ENCODE results near the gene CDHR5.

CDHR5 gene

GRCh38 chr11:638631-639331, 14.0 kb upstream of the CDHR5 start:
- FAIRE-seq (no peak), DNase-seq (ENCODE audit: insufficient read length, low spot score) (no peak)
- no peak for TF ChIP-seq POLR2A (IDR thresholded peaks at IDR 0.05; ENCODE audit: low read depth, low read length)

GRCh38 chr11:637593-638521, 13.1 kb upstream of the CDHR5 start:
- DNase-seq (ENCODE audit: insufficient read length, low spot score) (no peak), FAIRE-seq (no peak)
- TF ChIP-seq POLR2A (IDR thresholded peaks at IDR 0.05; ENCODE audit: low read depth, low read length), result no peak

GRCh38 chr11:637333-637592, 12.5 kb upstream of the CDHR5 start:
- DNase-seq (ENCODE audit: insufficient read length, low spot score) (no peak), FAIRE-seq (no peak)
- TF ChIP-seq POLR2A (IDR thresholded peaks at IDR 0.05; ENCODE audit: low read depth, low read length), result no peak

- FAIRE-seq, result no peak
- TF ChIP-seq POLR2A (IDR thresholded peaks at IDR 0.05; ENCODE audit: low read depth, low read length), result no peak
- no peak for DNase-seq (ENCODE audit: insufficient read length, low spot score)
These were observed 12.0 kb upstream of the CDHR5 start, which contains the start of gene DRD4 for GRCh38 chr11:636511-637332. Gene DRD4 (plus strand): TSS chr11:637269. CDS start chr11:637305, 36 bp downstream.

GRCh38 chr11:635945-636510, 11.3 kb upstream of the CDHR5 start:
- no peak for TF ChIP-seq POLR2A (IDR thresholded peaks at IDR 0.05; ENCODE audit: low read depth, low read length)
- DNase-seq (ENCODE audit: insufficient read length, low spot score) (no peak), FAIRE-seq (no peak)

GRCh38 chr11:630871-631270, 6.1 kb upstream of the CDHR5 start:
- no peak for TF ChIP-seq POLR2A (IDR thresholded peaks at IDR 0.05; ENCODE audit: low read depth, low read length)
- DNase-seq (ENCODE audit: insufficient read length, low spot score), result no peak
- no peak for FAIRE-seq

GRCh38 chr11:629237-629583, 4.5 kb upstream of the CDHR5 start:
- FAIRE-seq, result no peak
- TF ChIP-seq POLR2A (IDR thresholded peaks at IDR 0.05; ENCODE audit: low read depth, low read length), result no peak
- no peak for DNase-seq (ENCODE audit: insufficient read length, low spot score)

- FAIRE-seq (no peak), DNase-seq (ENCODE audit: insufficient read length, low spot score) (no peak)
- TF ChIP-seq POLR2A (IDR thresholded peaks at IDR 0.05; ENCODE audit: low read depth, low read length), result no peak
These were observed 3.3 kb upstream of the CDHR5 start for GRCh38 chr11:628056-628455.

- no peak for DNase-seq (ENCODE audit: insufficient read length, low spot score)
- no peak for TF ChIP-seq POLR2A (IDR thresholded peaks at IDR 0.05; ENCODE audit: low read depth, low read length)
- FAIRE-seq, result no peak
These were observed 2.5 kb upstream of the CDHR5 start for GRCh38 chr11:627308-627576.

GRCh38 chr11:626475-627307, 1.9 kb upstream of the CDHR5 start, which contains the start of gene SCT:
Gene SCT (minus strand): TSS chr11:627181. CDS start chr11:627143, 38 bp downstream.
- DNase-seq (ENCODE audit: insufficient read length, low spot score) (no peak), FAIRE-seq (no peak)
- no peak for TF ChIP-seq POLR2A (IDR thresholded peaks at IDR 0.05; ENCODE audit: low read depth, low read length)

GRCh38 chr11:625636-626268, 997 bp upstream of the CDHR5 start:
- DNase-seq (ENCODE audit: insufficient read length, low spot score), result no peak
- TF ChIP-seq POLR2A (IDR thresholded peaks at IDR 0.05; ENCODE audit: low read depth, low read length), result no peak
- no peak for FAIRE-seq

GRCh38 chr11:623999-624704, 603 bp downstream of the CDHR5 start:
- DNase-seq (ENCODE audit: insufficient read length, low spot score) (peak; percentile 100), FAIRE-seq (no peak)
- TF ChIP-seq POLR2A (IDR thresholded peaks at IDR 0.05; ENCODE audit: low read depth, low read length), result no peak
